DOHH2 (cell line): ENCODE measurements around the gene BANP.
"Not testable (repeated sequence)": the region's sequence is repeated elsewhere in the genome, so short reads cannot be mapped to it uniquely, and the experiment has no call there.

Experiments used
- EZH2phosphoT487 ChIP-seq: fragments of 200-600 bp; sonication (generic); IDR thresholded peaks from 2 replicates; pipeline ENCODE4 v1.6.1; 2017; ENCODE audit warnings: borderline replicate concordance, mild to moderate bottlenecking, antibody characterized with exemption, low read length, moderate library complexity, mixed read lengths
- TF ChIP-seq, protein P1 (sequence below): fragments of 200-600 bp; sonication (generic); IDR thresholded peaks from one replicate; pipeline ENCODE4 v1.5.1; 2014; ENCODE audit warnings: antibody characterized with exemption, mild to moderate bottlenecking, low read depth, low read length; ENCODE audit not compliant: poor library complexity, severe bottlenecking

- TF ChIP-seq, protein P1, sequence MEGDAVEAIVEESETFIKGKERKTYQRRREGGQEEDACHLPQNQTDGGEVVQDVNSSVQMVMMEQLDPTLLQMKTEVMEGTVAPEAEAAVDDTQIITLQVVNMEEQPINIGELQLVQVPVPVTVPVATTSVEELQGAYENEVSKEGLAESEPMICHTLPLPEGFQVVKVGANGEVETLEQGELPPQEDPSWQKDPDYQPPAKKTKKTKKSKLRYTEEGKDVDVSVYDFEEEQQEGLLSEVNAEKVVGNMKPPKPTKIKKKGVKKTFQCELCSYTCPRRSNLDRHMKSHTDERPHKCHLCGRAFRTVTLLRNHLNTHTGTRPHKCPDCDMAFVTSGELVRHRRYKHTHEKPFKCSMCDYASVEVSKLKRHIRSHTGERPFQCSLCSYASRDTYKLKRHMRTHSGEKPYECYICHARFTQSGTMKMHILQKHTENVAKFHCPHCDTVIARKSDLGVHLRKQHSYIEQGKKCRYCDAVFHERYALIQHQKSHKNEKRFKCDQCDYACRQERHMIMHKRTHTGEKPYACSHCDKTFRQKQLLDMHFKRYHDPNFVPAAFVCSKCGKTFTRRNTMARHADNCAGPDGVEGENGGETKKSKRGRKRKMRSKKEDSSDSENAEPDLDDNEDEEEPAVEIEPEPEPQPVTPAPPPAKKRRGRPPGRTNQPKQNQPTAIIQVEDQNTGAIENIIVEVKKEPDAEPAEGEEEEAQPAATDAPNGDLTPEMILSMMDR = not testable (repeated sequence)
- TF ChIP-seq EZH2phosphoT487 = not testable (repeated sequence)
Observed at GRCh38 chr16:88018382-88018781, 67.1 kb downstream of the BANP start.
